H1 (cell line): ENCODE results near the gene ADAMTS6. TPM values are rescaled to one million over a fixed set of nuclear protein-coding genes. Genes with fewer than 3 reads are reported as not detected.

Experiments used
- CTCF ChIA-PET: fragments of 300-600 bp; sonication (Branson Sonifier 250); formaldehyde crosslinking; loops from one replicate; lab custom pipeline; 2021; ENCODE audit not compliant: partially characterized antibody; lab: Charles Lee
- POLR2A ChIA-PET: fragments of 300-600 bp; sonication (Branson Sonifier 250); formaldehyde crosslinking; loops from one replicate; lab custom pipeline; 2021; ENCODE audit warnings: inconsistent platforms; ENCODE audit not compliant: partially characterized antibody; lab: Charles Lee
- DNase-seq, 2 experiments: peaks; one replicate each; pipeline versions ENCODE4 v3.0.0 to v3.0.0-alpha.2; 2010 to 2022; ENCODE audit warnings: low spot score in 2 of 2, low read depth in 1 of 2, mixed read lengths in 1 of 2
- FAIRE-seq: peaks from 2 replicates; lab custom pipeline; 2011; peaks lifted over from hg19 to GRCh38; lab: Jason Lieb, UNC
- H2AFZ ChIP-seq: 2 replicates; pipeline ENCODE4 v1.8.1; 2012; ENCODE audit warnings: low read length, inconsistent platforms
- H2AK5ac ChIP-seq: 2 replicates; pipeline ENCODE4 v1.6.1; 2013; ENCODE audit warnings: low read depth, low read length
- H2BK120ac ChIP-seq: replicated peaks from 2 replicates; pipeline ENCODE3; 2013; ENCODE audit warnings: low read depth, low read length, inconsistent platforms
- H2BK12ac ChIP-seq: 2 replicates; pipeline ENCODE4 v1.6.1; 2013; ENCODE audit warnings: low read depth, low read length
- H2BK15ac ChIP-seq: 2 replicates; pipeline ENCODE4 v1.6.1; 2013; ENCODE audit warnings: low read length
- H2BK20ac ChIP-seq: 2 replicates; pipeline ENCODE4 v1.6.1; 2013; ENCODE audit warnings: low read length
- H2BK5ac ChIP-seq: 2 replicates; pipeline ENCODE4 v1.6.1; 2013; ENCODE audit warnings: low read depth, low read length
- H3K14ac ChIP-seq: 2 replicates; pipeline ENCODE4 v1.6.1; 2013; ENCODE audit warnings: inconsistent platforms; ENCODE audit not compliant: insufficient read length
- H3K18ac ChIP-seq: 2 replicates; pipeline ENCODE4 v1.6.1; 2013; ENCODE audit warnings: low read length; ENCODE audit errors: extremely low read depth
- H3K23ac ChIP-seq: 2 replicates; pipeline ENCODE4 v1.6.1; 2013; ENCODE audit warnings: inconsistent platforms; ENCODE audit not compliant: insufficient read length
- H3K23me2 ChIP-seq: 2 replicates; pipeline ENCODE4 v1.6.1; 2013; ENCODE audit warnings: low read depth, low read length
- H3K27ac ChIP-seq: 2 replicates; pipeline ENCODE4 v1.6.1; 2011; ENCODE audit warnings: low read depth, low read length, inconsistent platforms
- H3K27me3 ChIP-seq, 4 experiments: replicated peaks in 1 of 4; 1 replicate in 1 of 4; 2 replicates in 3 of 4; pipeline versions ENCODE4 v1.6.1 to v1.8.1; 2011 to 2013; ENCODE audit warnings: low read length in 3 of 4, mild to moderate bottlenecking in 3 of 4, inconsistent platforms in 2 of 4, mixed read lengths in 2 of 4, moderate library complexity in 1 of 4; ENCODE audit not compliant: control insufficient read depth in 3 of 4, insufficient read depth in 3 of 4; ENCODE audit errors: extremely low read depth in 1 of 4
- H3K36me3 ChIP-seq, 4 experiments: 2 replicates each; pipeline versions ENCODE4 v1.6.1 to v1.8.1; 2011 to 2013; ENCODE audit warnings: mild to moderate bottlenecking in 4 of 4, low read length in 3 of 4, moderate library complexity in 2 of 4, control low read depth in 1 of 4, inconsistent platforms in 1 of 4; ENCODE audit not compliant: insufficient read depth in 4 of 4, control insufficient read depth in 2 of 4
- H3K4ac ChIP-seq: replicated peaks from 2 replicates; pipeline ENCODE3; 2013; ENCODE audit warnings: low read length, low read depth, mixed read lengths, inconsistent platforms; ENCODE audit not compliant: insufficient read length
- H3K4me1 ChIP-seq, 4 experiments: replicated peaks in 1 of 4; 1 replicate in 1 of 4; 2 replicates in 3 of 4; pipeline versions ENCODE4 v1.6.1 to v1.8.1; 2011 to 2013; ENCODE audit warnings: low read length in 3 of 4, inconsistent platforms in 2 of 4, mixed read lengths in 1 of 4; ENCODE audit not compliant: insufficient read depth in 4 of 4, control insufficient read depth in 3 of 4
- H3K4me2 ChIP-seq, 2 experiments: 2 replicates each; pipeline versions ENCODE4 v1.6.1 to v1.8.1; 2011 to 2013; ENCODE audit warnings: low read depth in 2 of 2, low read length in 2 of 2, control low read depth in 1 of 2, inconsistent platforms in 1 of 2, mild to moderate bottlenecking in 1 of 2; ENCODE audit not compliant: insufficient read depth in 1 of 2
- H3K4me3 ChIP-seq, 4 experiments: fragments of 200-600, 300-600 bp in 1 of 4; sonication (generic), shearing (Covaris generic), sonication (Bioruptor Twin) in 1 of 4; 2 replicates each; pipeline versions ENCODE4 v1.5.1 to v1.8.1; 2011 to 2016; ENCODE audit warnings: low read length in 4 of 4, low read depth in 3 of 4, control low read depth in 2 of 4, inconsistent platforms in 2 of 4, mild to moderate bottlenecking in 2 of 4, mixed read lengths in 1 of 4, moderate library complexity in 1 of 4; ENCODE audit not compliant: insufficient read depth in 2 of 4; ENCODE audit errors: extremely low read depth in 1 of 4
- H3K56ac ChIP-seq: replicated peaks from 2 replicates; pipeline ENCODE3; 2013; ENCODE audit warnings: low read depth, mild to moderate bottlenecking, mixed read lengths, low read length, inconsistent platforms; ENCODE audit not compliant: insufficient read length
- H3K79me1 ChIP-seq: 2 replicates; pipeline ENCODE4 v1.6.1; 2013; ENCODE audit warnings: low read depth, low read length, control low read depth
- H3K79me2 ChIP-seq, 2 experiments: 2 replicates each; pipeline versions ENCODE4 v1.6.1 to v1.8.1; 2012 to 2013; ENCODE audit warnings: low read length in 2 of 2, mild to moderate bottlenecking in 2 of 2, inconsistent platforms in 1 of 2; ENCODE audit not compliant: insufficient read depth in 2 of 2, control insufficient read depth in 1 of 2
- H3K9ac ChIP-seq, 4 experiments: replicated peaks in 1 of 4; 1 replicate in 1 of 4; 2 replicates in 3 of 4; pipeline versions ENCODE4 v1.6.1 to v1.8.1; 2011 to 2013; ENCODE audit warnings: low read depth in 3 of 4, low read length in 3 of 4, control low read depth in 2 of 4, mild to moderate bottlenecking in 2 of 4, moderate library complexity in 2 of 4, inconsistent platforms in 1 of 4; ENCODE audit errors: extremely low read depth in 1 of 4
- H3K9me3 ChIP-seq, 2 experiments: 2 replicates each; pipeline versions ENCODE4 v1.6.1 to v1.8.1; 2012 to 2013; ENCODE audit warnings: mild to moderate bottlenecking in 2 of 2, moderate library complexity in 2 of 2, control low read depth in 1 of 2, inconsistent platforms in 1 of 2, low read depth in 1 of 2, low read length in 1 of 2, mixed read lengths in 1 of 2; ENCODE audit not compliant: insufficient read depth in 2 of 2
- H4K20me1 ChIP-seq, 2 experiments: replicated peaks in 1 of 2; 2 replicates each; pipeline versions ENCODE3 to v1.8.1; 2011 to 2013; ENCODE audit warnings: inconsistent platforms in 2 of 2, low read length in 2 of 2, mild to moderate bottlenecking in 1 of 2; ENCODE audit not compliant: insufficient read depth in 2 of 2, control insufficient read depth in 1 of 2
- H4K5ac ChIP-seq: 2 replicates; pipeline ENCODE4 v1.6.1; 2013; ENCODE audit warnings: low read length, low read depth, mixed read lengths, inconsistent platforms; ENCODE audit not compliant: insufficient read length
- H4K8ac ChIP-seq: 2 replicates; pipeline ENCODE4 v1.8.0; 2013; ENCODE audit warnings: mild to moderate bottlenecking, moderate library complexity, low read length, inconsistent platforms; ENCODE audit not compliant: insufficient read depth; ENCODE audit errors: extremely low read depth
- H4K91ac ChIP-seq: replicated peaks from 2 replicates; pipeline ENCODE3; 2013; ENCODE audit warnings: low read length, mixed read lengths, inconsistent platforms; ENCODE audit not compliant: insufficient read length
- CEBPB ChIP-seq: IDR thresholded peaks from 2 replicates; pipeline ENCODE4 v1.6.1; 2012; ENCODE audit warnings: low read depth, low read length
- EGR1 ChIP-seq: IDR thresholded peaks from 2 replicates; pipeline ENCODE4 v1.6.1; 2011; ENCODE audit warnings: low read depth, low read length, borderline replicate concordance
- EZH2 ChIP-seq: fragments of 200-600 bp; sonication (generic); IDR thresholded peaks from 2 replicates; pipeline ENCODE4 v1.7.1; 2012; ENCODE audit warnings: low read depth, mild to moderate bottlenecking, moderate library complexity, low read length, inconsistent platforms; ENCODE audit not compliant: severe bottlenecking
- HDAC6 ChIP-seq: IDR thresholded peaks from one replicate; pipeline ENCODE4 v1.7.1; 2012; ENCODE audit warnings: low read depth, mild to moderate bottlenecking, inconsistent platforms, low read length, moderate library complexity
- KDM1A ChIP-seq: fragments of 200-600, 300-600 bp; sonication (generic); IDR thresholded peaks from 2 replicates; pipeline ENCODE4 v1.7.1; 2016; ENCODE audit warnings: mild to moderate bottlenecking, low read length, borderline replicate concordance
- RBBP5 ChIP-seq: IDR thresholded peaks from 2 replicates; pipeline ENCODE4 v1.7.1; 2012; ENCODE audit warnings: low read depth, mild to moderate bottlenecking, inconsistent platforms, low read length, moderate library complexity, borderline replicate concordance
- TBP ChIP-seq: IDR thresholded peaks from 2 replicates; pipeline ENCODE4 v1.6.1; 2011; ENCODE audit warnings: low read depth, low read length, improper control_type of control experiment
- WGBS, 2 experiments: shearing (Covaris generic) in 1 of 2; methylation state at CpG; one replicate each; pipeline versions ENCODE4 v1.1.6 to v1.1.7; 2013 to 2015; ENCODE audit warnings: low lambda C conversion rate in 2 of 2, mixed read lengths in 2 of 2, inconsistent platforms in 1 of 2, low coverage in 1 of 2, missing lambda C conversion rate in 1 of 2; ENCODE audit not compliant: insufficient replicate concordance in 2 of 2, insufficient coverage in 1 of 2, insufficient read length in 1 of 2; ENCODE audit errors: extremely low coverage in 1 of 2, missing lambda C conversion rate in 1 of 2; 5-methylcytosine and 5-hydroxymethylcytosine counted together
- polyA plus RNA-seq, 7 experiments: library from polyadenylated mRNA; depleted of rRNA in 3 of 7; stranded (reverse) in 5 of 7; unstranded in 2 of 7; fragments of >200 nt in 5 of 7; fragments of 200-250 nt in 2 of 7; gene quantifications; 1 replicate in 5 of 7; 2 replicates in 1 of 7; 4 replicates in 1 of 7; pipeline versions ENCODE4 v1.2.1 to v1.2.3, GENCODE V29; 2011 to 2013; ENCODE audit warnings: missing spikeins in 2 of 7, mixed read lengths in 2 of 7
- total RNA-seq: library from RNA; stranded (reverse); fragmentation: NEBNext Ultra II Directional; extraction: Animal tissue kit (Norgen Biotek cat#: 25700); gene quantifications from 2 replicates; pipeline ENCODE4 v1.2.1, GENCODE V29; 2021
- TF ChIP-seq, protein P1 (sequence below): IDR thresholded peaks from 2 replicates; pipeline ENCODE4 v1.6.1; 2012; ENCODE audit warnings: inconsistent platforms

ADAMTS6 gene
- total and polyA plus RNA-seq, 2 of the 8 experiments (the other 6 are each of a cell fraction or from before 2014, with no cell fraction given), result 0.74 to 2.4 TPM

DNA sequence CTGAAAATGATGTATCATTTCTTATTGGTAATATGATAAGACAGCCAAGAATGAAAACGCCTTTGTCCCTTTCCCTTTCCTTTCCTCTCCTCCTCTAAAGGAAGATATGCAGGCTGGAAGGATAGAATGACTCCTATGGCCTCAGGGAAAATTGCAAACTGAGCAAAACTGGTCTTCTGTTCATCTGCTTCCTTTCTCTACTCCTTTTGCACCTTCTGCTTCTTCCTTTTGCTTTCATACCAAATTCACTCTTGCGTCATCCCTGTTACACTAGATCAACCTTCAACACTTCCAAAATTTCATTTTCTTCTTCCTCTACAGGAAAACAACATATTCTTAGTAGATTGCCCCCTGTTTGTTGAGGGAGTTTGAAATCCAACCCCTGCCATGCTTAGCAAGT is 234.1 kb downstream of the ADAMTS6 start:
- H3K23me2 ChIP-seq, result no peaks in the 10 kb centered on the region
- H2AK5ac ChIP-seq, result no peak overlapping the region
- no peaks in the 10 kb centered on the region for H3K27me3 ChIP-seq
- H3K4me1 ChIP-seq, result peaks cover 0 to 9% (median 2%) of the 10 kb centered on the region in 4 experiments; a peak in 2 of 7 replicates
- H3K23ac ChIP-seq, result no peak overlapping the region
- H2BK20ac ChIP-seq, result no peak overlapping the region
- no peak overlapping the region for H2BK12ac ChIP-seq
- H3K18ac ChIP-seq, result no peak overlapping the region
- no peak overlapping the region for H2AFZ ChIP-seq
- H4K5ac ChIP-seq, result no peak overlapping the region
- no peak overlapping the region for H3K9ac ChIP-seq
- CTCF ChIA-PET, result no interaction called here
- no peak overlapping the region for H3K27ac ChIP-seq
- WGBS, 2 experiments, result 91 to 100% methylated on average over 1 to 2 of the region's 2 CpGs
- no peak overlapping the region for H2BK120ac ChIP-seq
- DNase-seq (no peak), FAIRE-seq (no peak)
- no peaks in the 10 kb centered on the region for H4K20me1 ChIP-seq
- no peaks in the 10 kb centered on the region for H3K9me3 ChIP-seq
- H3K14ac ChIP-seq, result no peak overlapping the region
- H4K91ac ChIP-seq, result no peak overlapping the region
- no peak overlapping the region for H3K4me3 ChIP-seq
- H3K4ac ChIP-seq, result no peak overlapping the region
- no peaks in the 10 kb centered on the region for H3K79me2 ChIP-seq
- H3K4me2 ChIP-seq, result no peak overlapping the region
- no peaks in the 10 kb centered on the region for H3K36me3 ChIP-seq
- no peak overlapping the region for H2BK5ac ChIP-seq
- POLR2A ChIA-PET, result no interaction called here
- H3K56ac ChIP-seq, result no peak overlapping the region
- H3K79me1 ChIP-seq, result no peaks in the 10 kb centered on the region
- H2BK15ac ChIP-seq, result no peak overlapping the region
- TF ChIP-seq EGR1 (no peak), EZH2 (no peak), KDM1A (no peak), TBP (no peak), CEBPB (no peak), RBBP5 (no peak), HDAC6 (no peak)
- TF ChIP-seq, protein P1, sequence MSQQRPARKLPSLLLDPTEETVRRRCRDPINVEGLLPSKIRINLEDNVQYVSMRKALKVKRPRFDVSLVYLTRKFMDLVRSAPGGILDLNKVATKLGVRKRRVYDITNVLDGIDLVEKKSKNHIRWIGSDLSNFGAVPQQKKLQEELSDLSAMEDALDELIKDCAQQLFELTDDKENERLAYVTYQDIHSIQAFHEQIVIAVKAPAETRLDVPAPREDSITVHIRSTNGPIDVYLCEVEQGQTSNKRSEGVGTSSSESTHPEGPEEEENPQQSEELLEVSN, result no peak
- TF ChIP-seq, all 59 proteins: peak for 0
- no peak overlapping the region for H4K8ac ChIP-seq
